BJ (cell line): Measurements from ENCODE around the gene HCFC1. TPM values are rescaled to one million over a fixed set of nuclear protein-coding genes. Genes with fewer than 3 reads are reported as not detected.

Experiments
- CTCF ChIA-PET: fragments of 350-600 bp; formaldehyde crosslinking; extraction: SDS; loops from one replicate; lab custom pipeline; 2021; ENCODE audit warnings: antibody characterized with exemption, inconsistent platforms; lab: Yijun Ruan, JAX
- POLR2A ChIA-PET: fragments of 300-600 bp; sonication (Branson Sonifier 250); formaldehyde crosslinking; extraction: SDS; loops from one replicate; lab custom pipeline; 2021; ENCODE audit warnings: antibody characterized with exemption; lab: Charles Lee
- DNase-seq: peaks from one replicate; pipeline ENCODE4 v3.0.0-alpha.2; 2011; ENCODE audit warnings: low read depth
- H3K27me3 ChIP-seq: 2 replicates; pipeline ENCODE4 v1.6.0; 2011; ENCODE audit warnings: low read length; ENCODE audit not compliant: control insufficient read depth, insufficient read depth
- H3K36me3 ChIP-seq: 2 replicates; pipeline ENCODE4 v1.5.1; 2011; ENCODE audit warnings: low read length; ENCODE audit not compliant: control insufficient read depth, insufficient read depth
- H3K4me3 ChIP-seq: 2 replicates; pipeline ENCODE4 v1.5.1; 2011; ENCODE audit warnings: low read depth, mild to moderate bottlenecking, control low read depth, low read length
- CTCF ChIP-seq: IDR thresholded peaks from 2 replicates; pipeline ENCODE4 v1.5.1; 2011; ENCODE audit warnings: low read depth, mild to moderate bottlenecking, control low read depth, inconsistent platforms, low read length, moderate library complexity; ENCODE audit not compliant: insufficient read depth
- polyA plus RNA-seq: library from polyadenylated mRNA; depleted of rRNA; stranded (reverse); fragments of >200 nt; gene quantifications from 2 replicates; pipeline ENCODE4 v1.2.3, GENCODE V29; 2011

The HCFC1 gene
- polyA plus RNA-seq, 1 experiment: 3.3 TPM

DNA sequence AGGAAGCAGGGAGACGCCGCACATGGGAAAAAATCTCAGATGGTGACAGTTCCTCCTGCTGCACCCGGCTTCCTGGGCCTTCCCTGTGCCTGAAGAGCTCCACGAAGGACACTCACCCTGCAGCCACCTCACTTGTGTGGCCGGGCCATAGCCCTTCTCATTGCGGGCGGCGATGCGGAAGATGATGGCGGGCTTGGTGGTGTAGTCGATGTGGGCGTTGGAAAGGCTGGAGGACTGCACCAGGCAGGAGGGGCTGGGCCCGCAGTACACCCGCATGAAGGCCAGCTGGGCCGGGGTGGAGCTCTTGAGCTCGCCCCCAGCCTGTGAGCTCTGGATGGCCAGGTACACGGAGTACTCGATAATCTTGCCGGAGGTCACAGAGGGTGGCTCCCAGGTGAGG, 21.5 kb downstream of the HCFC1 start:
- Histone ChIP-seq H3K36me3 (peaks cover 28% of the 10 kb centered on the region), H3K27me3 (no peaks in the 10 kb centered on the region), H3K4me3 (no peak overlapping the region)
- no peak for TF ChIP-seq CTCF
- ChIA-PET CTCF (interaction anchor here (0.7 to 1.5 kb wide), 4 partner anchors 10 to 343 kb away, joined by 3 to 5 read pairs (median 4); no protein-coding TSS in a partner anchor), POLR2A (no interaction called here)
- DNase-seq: no peak

- Histone ChIP-seq H3K27me3 (no peaks in the 10 kb centered on the region), H3K4me3 (no peak overlapping the region), H3K36me3 (peaks cover 27% of the 10 kb centered on the region)
- POLR2A ChIA-PET: no interaction called here
- DNase-seq: no peak
- TF ChIP-seq CTCF: no peak
- CTCF ChIA-PET: interaction anchor here (0.6 to 3.3 kb wide), 5 partner anchors 14 to 189 kb away, joined by 3 to 23 read pairs (median 5); partner anchors contain the start of genes ARHGAP4 and NAA10
These were observed 22.5 kb downstream of the HCFC1 start for GRCh38 chrX:153948847-153949805.

- H3K36me3 ChIP-seq: peaks cover 23% of the 10 kb centered on the region
- no peak overlapping the region for H3K4me3 ChIP-seq
- no peak for DNase-seq
- ChIA-PET CTCF (interaction anchor here (0.8 to 3.3 kb wide), 7 partner anchors 13 to 185 kb away, joined by 3 to 23 read pairs (median 18); partner anchors contain the start of genes ARHGAP4, NAA10 and PLXNB3), POLR2A (no interaction called here)
- TF ChIP-seq CTCF: no peak
- H3K27me3 ChIP-seq: no peaks in the 10 kb centered on the region
These were observed 23.6 kb downstream of the HCFC1 start for GRCh38 chrX:153948002-153948466.

- no peak for DNase-seq
- ChIA-PET CTCF (interaction anchor here (0.8 to 3.3 kb wide), 13 partner anchors 11 to 193 kb away, joined by 3 to 23 read pairs (median 7); partner anchors contain the start of genes ARHGAP4, NAA10 and PLXNB3), POLR2A (interaction anchor here (0.5 kb wide), 1 partner anchor 167 kb away, joined by 4 read pairs; the partner anchor contains the start of gene SRPK3)
- H3K36me3 ChIP-seq: peaks cover 19% of the 10 kb centered on the region
- TF ChIP-seq CTCF: peak; percentile 89
- H3K27me3 ChIP-seq: no peaks in the 10 kb centered on the region
- H3K4me3 ChIP-seq: no peak overlapping the region
These were observed 24.4 kb downstream of the HCFC1 start for GRCh38 chrX:153947009-153947769.
